SH-SY5Y (cell line): ENCODE results near the gene ARL10.

Source experiments
- GATA2 ChIP-seq: IDR thresholded peaks from 2 replicates; pipeline ENCODE4 v1.6.1; 2011; ENCODE audit warnings: mild to moderate bottlenecking, low read depth, low read length
- GATA3 ChIP-seq: IDR thresholded peaks from 2 replicates; pipeline ENCODE4 v1.6.1; 2011; ENCODE audit warnings: low read depth, mild to moderate bottlenecking, low read length, moderate library complexity

GRCh38 chr5:176405656-176406435 is 40.6 kb downstream of the ARL10 start:
- no peak for TF ChIP-seq GATA3
- TF ChIP-seq GATA2: no peak
